Measurements from ENCODE around the gene FGF14. TPM values are rescaled to one million over a fixed set of nuclear protein-coding genes. Genes with fewer than 3 reads are reported as not detected.
A peak's percentile ranks its signal among the peaks of the same experiment; 100 is the strongest.

Gene FGF14
- total RNA-seq, 1 experiment from 2014 or later, result not detected

DNA sequence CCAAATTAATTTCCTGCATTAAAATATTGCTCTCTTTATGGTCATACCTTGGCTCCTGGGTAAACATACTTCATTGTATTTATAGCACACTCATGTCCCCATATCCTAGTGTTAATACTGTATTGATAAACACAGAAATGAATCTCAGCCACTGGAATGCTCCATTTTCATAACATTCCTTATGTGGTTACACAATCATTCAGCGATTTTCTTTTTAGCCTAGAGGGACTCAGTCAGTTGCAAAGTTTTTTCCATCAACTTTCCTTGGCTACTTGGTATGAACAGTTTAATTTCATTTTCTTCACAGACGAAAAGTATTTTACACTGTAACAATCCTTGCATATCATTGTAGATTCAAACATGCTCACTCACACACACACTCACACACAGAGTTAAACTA lies 471.5 kb downstream of the FGF14 start:
- DNase-seq (ENCODE audit: low read depth), result no peak

DNA sequence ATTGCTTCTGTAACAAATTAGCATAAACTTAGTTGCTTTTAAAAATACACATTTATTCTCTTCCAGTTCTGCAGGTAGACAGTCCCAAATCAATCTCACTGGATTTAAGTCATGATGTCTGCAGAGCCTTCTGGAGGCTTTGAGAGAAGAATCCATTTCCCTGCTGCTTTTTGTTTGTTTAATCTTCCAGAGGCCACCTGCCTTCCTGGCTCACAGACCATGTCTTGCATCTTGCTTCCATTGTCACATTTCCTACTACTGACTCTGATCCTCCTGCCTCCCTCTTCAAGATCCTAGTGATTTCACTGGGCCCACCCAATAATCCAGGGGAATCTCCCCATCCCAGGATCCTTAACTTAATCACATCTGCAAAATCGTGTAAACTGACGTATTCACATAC lies 476.1 kb downstream of the FGF14 start:
- no peak for DNase-seq (ENCODE audit: low read depth)

DNA sequence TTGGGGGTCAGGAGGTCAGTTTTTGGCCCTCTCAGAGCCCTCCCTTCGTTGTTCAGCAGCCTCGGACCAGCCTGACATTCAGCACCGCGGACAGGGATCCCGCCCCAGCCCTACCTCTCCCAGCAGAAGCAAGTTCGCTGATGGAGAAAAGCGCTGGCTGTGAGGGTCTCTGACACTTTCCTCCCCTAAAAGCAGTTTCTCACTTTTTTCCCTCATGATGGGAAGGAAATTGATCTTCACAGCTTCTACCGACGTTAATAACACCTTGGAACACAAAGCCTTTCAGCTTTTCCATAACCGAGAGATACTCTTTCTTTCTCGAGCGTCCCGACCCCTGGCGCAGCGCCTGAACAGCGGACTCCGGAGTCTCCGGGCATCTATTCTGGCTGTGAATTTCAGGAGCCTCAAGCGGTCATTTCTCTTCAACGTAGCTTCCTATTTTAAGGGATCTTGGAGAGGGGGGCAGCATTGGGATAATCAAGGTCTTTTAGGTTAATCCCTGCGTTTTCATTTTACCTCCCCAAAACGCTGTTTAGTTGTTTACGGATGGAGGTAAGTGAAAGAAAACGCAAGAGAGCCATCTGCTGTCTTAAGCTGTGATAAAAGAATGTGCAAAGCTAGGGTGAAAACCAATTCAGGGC lies 482.2 kb downstream of the FGF14 start:
- peak; percentile 17 for DNase-seq (ENCODE audit: low read depth)

- no peak for DNase-seq (ENCODE audit: low read depth)
Measured at GRCh38 chr13:101917833-101918661, 483.8 kb downstream of the FGF14 start.

DNA sequence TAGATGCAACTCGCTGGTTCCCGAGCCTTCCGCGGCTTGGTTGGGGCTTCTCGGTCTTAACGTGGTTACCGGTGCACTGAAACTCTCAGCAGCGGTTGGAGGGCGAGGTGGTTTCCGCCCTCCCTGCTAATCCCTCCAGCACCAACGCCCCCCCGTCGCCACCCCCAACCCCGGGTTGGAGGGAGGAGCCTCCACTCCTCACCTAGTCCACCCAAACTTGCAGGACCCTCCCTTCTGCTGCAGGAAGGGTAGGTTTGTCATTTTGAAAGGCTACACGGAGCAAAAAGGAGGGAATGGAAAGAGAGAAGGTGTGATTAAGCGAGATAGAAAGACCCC lies 484.4 kb downstream of the FGF14 start:
- DNase-seq (ENCODE audit: low read depth), result no peak

DNA sequence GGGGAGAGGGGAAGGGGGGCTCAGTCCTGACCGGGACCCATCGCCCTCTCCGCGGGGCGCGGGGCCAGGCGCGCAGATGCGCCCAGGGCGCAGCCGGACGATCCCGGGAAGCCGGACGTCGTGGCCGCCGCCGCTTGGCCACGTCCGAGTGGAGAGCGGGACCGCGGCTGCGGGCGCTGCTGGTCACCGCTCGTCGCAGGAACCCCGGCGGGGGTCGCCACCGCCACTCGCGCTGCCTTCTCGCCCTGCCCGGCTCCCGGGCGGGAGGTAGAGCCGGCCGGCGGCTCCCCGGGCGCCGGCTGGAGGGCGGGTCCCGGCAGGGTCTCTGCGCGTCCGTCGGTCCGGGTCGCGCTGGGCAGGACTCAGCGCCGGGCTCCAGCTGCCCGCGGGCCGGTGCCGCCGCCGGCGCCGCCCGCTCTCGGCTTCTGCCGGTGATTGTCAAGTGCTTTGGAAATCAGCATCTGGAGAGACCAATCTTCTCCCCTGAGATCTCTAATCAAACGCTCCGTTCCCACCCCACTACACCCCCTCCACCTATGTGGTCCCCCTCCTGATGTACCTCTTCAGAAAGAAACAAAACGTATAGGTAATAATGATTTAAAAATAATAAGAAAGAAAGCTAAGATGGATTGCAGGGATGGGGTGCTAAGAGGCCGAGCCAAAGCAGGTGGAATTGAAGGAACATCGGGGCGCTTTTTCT lies 484.9 kb downstream of the FGF14 start:
- no peak for DNase-seq (ENCODE audit: low read depth)

GRCh38 chr13:101916108-101916774 lies 485.6 kb downstream of the FGF14 start:
- DNase-seq (ENCODE audit: low read depth), result peak; percentile 8

GRCh38 chr13:101915755-101916107 lies 486.1 kb downstream of the FGF14 start:
- DNase-seq (ENCODE audit: low read depth), result no peak

DNA sequence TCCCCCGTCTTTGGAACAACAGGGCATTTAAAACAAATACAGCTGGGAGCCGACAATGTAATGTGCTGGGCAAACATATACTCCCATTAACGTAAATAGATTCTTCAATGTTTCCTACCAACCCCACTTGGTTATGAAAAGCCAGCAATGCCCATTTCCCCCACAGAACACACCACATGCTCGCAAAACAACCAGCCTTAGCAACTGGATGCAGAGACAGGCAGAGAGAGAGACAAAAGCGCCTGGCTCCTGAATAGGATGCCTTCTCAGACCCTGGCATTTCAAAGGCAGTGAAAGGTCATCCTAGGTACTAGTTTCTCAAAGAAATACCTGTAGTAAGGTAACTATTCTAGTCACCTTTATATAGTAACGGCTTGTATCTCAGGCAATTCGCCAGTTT lies 486.5 kb downstream of the FGF14 start:
- no peak for DNase-seq (ENCODE audit: low read depth)

GRCh38 chr13:101911752-101912151 lies 490.1 kb downstream of the FGF14 start:
- DNase-seq (ENCODE audit: low read depth), result no peak

GRCh38 chr13:101903890-101904289 lies 498.0 kb downstream of the FGF14 start:
- no peak for DNase-seq (ENCODE audit: low read depth)

DNA sequence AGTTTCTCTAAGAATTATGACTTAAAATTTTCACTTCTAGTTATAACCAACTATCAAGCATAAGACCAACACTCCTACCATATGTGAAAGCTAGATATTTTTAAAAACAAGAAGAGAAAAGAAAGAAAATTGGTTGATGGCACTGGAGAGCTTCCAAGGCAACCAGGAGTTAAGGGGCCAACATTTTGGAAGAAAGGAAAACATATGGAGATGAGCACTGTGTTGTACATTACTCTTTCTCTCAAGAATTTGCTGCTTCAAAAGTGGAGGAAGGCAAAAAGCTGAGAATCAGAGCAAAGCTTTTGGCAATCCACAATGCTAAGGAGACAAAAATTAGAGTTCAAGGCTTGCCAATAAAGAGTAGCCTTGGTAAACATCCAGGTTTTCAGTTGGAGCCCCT lies 503.2 kb downstream of the FGF14 start:
- DNase-seq (ENCODE audit: low read depth), result no peak

DNA sequence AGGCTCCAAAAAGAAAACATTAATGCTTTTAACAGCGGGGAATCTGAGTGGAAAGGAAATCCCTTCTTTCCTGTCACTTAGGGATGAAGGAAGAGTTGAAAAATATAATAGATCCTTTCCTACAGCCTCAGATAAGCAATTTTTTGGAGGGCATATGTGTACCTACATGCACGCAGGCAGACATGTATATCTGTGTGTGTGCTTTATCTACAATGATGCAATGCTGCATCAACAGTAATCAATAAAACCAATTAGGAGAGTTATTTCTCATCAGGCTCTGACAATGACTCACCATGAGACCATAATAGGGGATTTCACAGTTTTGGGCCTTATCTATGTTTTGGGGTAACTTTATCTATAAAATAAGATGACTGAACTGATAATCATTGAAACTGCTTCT lies 505.3 kb downstream of the FGF14 start:
- no peak for DNase-seq (ENCODE audit: low read depth)

DNA sequence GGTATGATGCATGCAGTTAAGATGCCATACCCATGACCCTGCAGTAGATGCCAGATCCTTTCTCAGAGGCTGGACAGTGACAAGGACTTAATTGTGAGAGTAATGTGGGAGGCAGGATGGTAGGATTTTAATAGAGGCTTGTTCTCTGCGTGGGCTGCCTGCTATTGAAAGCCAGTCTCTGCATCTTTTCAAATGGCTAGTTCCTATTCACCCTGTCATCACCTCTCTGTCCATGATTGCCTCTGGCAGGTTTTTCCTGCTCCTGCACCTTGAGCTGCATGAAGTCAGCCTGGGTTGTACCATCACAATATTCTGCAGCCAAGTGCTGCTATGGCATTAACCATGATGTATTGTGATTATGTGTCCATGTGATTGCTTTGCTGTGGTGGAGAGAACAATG lies 508.8 kb downstream of the FGF14 start:
- no peak for DNase-seq (ENCODE audit: low read depth)

DNA sequence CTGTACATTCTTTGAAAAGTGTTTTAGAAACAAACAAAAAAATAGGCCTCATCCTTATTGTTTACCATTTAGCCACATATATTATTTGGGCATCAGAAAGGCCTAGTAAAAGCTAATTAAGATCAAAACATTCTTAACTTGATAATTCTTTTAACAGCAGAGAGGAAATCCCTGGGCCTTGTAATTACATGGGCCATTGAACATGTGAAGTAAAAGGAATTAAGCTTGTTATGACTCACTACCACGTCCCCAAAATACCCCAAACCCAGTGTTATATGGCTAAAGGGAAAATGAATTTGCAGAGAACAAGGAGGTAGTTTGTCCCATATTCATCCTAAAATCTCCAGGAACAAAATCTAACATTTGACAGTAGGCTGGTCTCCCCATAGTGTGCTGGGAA lies 509.6 kb downstream of the FGF14 start:
- no peak for DNase-seq (ENCODE audit: low read depth)

GRCh38 chr13:101881593-101881992 lies 520.3 kb downstream of the FGF14 start:
- no peak for DNase-seq (ENCODE audit: low read depth)

DNA sequence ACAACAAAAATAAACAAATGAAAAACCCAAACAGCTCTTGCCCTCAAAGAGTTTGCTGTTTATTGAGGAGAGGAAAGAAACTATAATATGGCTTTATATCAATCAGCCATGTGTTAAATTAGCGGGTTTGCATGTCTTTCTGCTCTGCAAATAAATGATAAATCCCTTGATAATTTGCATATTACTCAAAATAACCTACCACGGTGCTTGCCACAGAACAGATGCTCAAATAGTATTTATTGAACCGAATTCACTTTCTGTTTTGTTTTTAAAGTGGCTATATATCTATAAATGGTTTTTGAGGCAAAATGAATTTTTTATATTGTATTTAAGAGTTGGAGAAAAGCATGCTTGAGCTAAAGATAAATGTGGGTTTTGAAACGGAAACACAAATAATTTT lies 521.3 kb downstream of the FGF14 start:
- DNase-seq (ENCODE audit: low read depth), result no peak

DNA sequence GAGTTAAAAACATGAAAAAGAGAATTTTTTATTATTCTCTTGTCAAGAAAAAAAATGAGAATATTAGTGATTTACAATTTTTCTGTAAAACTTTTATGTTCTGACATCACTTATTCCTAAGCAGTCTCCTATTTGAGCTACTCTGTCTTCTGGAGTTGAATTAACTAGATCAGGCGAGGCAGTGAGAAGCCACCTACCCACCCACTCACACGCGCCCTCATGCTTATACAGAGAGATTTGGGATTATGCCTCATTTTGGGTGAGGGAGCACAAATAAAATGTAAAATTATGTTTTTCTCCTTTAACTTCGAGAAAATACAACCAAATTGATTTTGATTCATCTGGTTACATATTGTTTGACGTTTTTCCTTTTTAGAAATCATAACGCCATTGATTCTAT lies 524.9 kb downstream of the FGF14 start:
- no peak for DNase-seq (ENCODE audit: low read depth)

DNA sequence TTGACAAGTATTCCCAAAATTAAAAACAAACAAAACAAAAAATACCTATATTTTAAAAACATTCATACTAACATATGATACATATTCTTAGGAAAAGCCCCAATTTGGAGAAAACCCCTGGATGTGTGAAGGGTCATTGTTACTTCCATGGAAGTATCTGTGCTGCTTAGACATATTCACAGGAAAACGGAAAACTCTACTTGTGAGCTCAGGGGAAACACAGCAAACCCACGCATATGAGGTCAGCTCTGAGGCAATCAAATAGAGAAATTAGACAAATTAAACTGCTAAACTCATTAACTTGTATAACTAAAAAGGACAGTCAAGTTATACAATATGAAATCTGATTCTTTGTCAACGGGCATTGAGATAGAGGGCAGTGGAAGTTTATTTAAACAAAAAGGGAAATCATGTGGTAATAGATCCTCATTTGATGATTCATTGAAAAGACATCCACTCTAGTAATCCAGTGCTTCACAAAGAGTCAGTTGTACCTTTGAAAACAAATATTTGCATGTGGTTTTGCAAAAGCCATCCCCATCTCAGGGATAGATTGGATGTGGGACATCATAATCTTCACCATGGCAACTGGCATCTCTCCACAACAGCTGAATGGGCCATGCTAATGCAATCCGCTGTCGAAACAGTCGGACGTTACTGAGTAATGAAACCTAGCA lies 526.0 kb downstream of the FGF14 start:
- peak; percentile 87 for DNase-seq (ENCODE audit: low read depth)

- no peak for DNase-seq (ENCODE audit: low read depth)
Measured at GRCh38 chr13:101875091-101875490, 526.8 kb downstream of the FGF14 start.

DNA sequence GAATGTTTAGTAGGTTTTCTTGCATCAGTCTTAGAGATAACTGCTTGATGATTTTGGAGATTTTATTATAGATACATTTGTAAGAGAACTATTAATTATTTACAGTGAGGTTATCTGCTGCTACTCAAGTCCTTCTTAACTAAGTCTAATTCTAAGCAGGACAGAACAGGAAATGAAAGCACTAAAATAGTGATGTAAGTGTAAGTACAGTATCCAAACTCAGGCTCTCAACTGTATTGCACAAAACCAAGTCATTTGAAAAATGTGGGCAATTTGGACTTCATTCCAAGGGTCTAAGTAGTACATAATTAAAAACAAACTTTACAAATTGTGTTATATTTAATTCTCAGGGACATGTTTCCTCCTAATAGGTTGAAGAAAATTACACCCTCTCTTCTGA lies 532.3 kb downstream of the FGF14 start:
- DNase-seq (ENCODE audit: low read depth), result no peak

Measured in M059J (cell line).